HG03378 (cell line): Measurements from ENCODE around the gene TNP2.
A peak's percentile ranks its signal among the peaks of the same experiment; 100 is the strongest.

ENCODE experiments used
- ATAC-seq: cut with Tn5 transposase; IDR thresholded peaks from one replicate; pipeline ENCODE4 v1.9.1; 2021; ENCODE audit warnings: mild to moderate bottlenecking, moderate library complexity; ENCODE audit not compliant: unreplicated experiment

The TNP2 gene

GRCh38 chr16:11268921-11269375 lies at the start of gene TNP2:
Gene TNP2 (minus strand): TSS chr16:11269325. CDS start chr16:11269262, 63 bp downstream.
- ATAC-seq, result no peak

DNA sequence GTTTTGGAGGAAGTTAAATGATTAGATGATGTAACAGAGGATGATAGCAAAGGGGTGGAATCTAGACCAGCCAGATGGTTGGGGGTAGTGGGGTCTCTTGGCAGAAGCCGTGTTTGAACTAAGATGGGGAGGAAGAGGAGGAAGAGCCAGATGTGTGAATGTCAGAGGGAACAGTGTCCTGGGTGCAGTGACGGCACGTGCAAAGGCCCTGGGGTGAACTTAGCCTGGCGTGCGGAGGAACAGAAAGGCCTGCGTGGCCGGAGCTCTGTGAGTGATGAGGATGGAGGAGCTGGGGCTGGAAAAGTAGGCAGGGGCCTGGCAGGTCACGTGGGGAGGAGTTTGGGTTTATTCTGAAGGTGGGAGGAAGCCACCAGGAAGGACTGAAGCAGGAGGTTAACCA lies 49.7 kb upstream of the TNP2 start:
- ATAC-seq, result no peak

GRCh38 chr16:11316331-11317015 lies 47.3 kb upstream of the TNP2 start:
- no peak for ATAC-seq

DNA sequence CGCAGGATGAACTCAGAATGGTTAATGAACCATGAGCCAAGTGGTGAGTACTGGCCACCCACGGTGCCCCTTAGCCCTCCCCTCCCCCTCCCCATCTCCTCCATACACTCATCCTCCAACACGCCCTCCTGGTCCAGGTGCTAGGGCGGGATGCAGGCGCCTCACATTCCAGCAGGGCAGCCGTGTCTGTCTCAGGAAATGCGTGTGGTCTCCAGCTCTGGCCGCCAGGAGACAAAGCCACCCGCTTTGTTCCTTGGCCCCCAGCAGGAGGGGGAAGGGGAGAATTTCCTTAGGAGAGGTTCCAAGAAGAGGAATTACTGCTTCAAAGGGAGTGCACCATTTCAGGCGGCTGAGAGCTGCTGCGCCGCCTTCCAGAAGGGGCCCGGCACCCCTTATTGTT lies 46.4 kb upstream of the TNP2 start:
- no peak for ATAC-seq

DNA sequence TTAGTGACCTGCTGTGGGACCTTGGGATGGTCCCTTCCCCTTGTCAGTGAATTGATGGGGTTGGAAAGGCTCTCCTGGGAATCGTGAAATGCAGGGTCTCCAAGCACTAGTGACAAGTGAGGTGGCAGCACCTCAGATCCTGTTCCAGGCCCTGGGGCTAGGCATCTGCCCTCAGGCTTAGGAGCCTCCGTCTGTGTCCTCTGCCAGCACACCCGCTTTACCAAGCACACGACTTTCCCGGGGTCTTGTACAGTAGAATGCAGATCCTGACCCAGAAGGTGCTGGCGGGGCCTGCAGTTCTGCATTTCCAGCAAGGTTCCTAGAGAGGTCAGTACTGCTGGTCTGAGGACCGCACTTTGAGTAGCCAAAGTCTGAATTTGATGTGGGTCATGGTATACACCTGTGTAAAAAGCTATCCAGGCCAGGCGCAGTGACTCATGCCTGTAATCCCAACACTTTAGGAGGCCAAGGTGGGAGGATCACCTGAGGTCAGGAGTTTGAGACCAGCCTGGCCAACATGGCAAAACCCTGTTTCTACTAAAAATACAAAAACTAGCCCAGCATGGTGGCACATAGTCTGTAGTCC lies 45.3 kb upstream of the TNP2 start:
- ATAC-seq, result no peak

DNA sequence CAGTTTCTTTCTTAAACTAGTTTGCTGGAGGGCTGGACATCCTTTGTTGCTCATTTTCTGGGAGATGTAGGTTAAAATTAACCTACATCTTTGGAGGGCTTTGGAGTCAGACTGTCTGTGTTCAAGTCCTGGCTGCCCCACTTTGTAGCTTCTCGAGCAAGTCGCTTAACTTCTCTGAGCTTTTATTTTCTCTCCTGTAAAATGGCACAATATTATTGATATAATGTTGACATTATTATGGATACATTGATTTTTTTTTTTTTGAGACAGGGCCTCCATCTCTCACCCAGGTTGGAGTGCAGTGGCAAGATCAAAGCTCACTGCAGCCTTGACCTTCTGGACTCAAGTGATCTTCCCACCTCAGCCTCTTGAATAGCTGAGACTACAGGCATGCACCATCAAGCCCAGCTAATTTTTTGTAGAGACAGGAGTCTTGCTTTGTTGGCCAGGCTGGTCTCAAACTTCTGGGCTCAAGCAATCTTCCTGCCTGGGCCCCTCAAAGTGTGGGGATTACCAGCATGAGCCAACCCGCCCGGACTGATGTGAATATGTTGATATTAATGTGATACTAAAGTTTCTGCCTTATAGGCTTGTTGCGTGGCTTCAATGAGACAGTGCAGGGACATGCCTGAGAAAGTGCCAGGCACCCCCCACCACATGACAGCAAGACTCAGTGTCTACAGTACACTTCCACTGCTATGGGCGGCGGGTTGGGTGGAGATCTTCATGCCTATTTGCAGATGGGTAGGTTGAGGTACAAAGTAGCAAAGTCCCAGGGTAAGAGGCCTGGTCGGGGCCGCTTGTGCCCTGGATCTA lies 44.6 kb upstream of the TNP2 start:
- no peak for ATAC-seq

- no peak for ATAC-seq
Observed at GRCh38 chr16:11312718-11313492, 43.8 kb upstream of the TNP2 start.

GRCh38 chr16:11310997-11311561 lies 42.0 kb upstream of the TNP2 start:
- ATAC-seq, result no peak

DNA sequence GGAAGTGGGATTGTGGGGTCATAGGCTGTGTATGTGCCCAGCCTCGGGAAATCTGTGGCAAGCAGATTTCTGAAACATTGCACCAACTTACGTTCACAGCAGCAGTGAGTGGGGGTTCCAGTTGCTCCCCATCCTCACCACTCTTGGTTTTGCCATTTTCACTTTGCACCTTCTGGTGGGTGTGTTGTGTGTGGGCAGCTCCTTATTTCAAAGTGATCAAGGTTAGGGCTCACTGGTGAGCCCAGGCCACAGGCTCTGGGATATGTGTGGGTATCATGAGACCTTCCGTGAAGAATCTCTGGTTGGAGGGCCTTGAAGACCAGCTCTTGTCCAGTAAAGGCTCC lies 41.5 kb upstream of the TNP2 start:
- no peak for ATAC-seq

- ATAC-seq, result peak; percentile 46
Observed at GRCh38 chr16:11309895-11310633, 40.9 kb upstream of the TNP2 start.

DNA sequence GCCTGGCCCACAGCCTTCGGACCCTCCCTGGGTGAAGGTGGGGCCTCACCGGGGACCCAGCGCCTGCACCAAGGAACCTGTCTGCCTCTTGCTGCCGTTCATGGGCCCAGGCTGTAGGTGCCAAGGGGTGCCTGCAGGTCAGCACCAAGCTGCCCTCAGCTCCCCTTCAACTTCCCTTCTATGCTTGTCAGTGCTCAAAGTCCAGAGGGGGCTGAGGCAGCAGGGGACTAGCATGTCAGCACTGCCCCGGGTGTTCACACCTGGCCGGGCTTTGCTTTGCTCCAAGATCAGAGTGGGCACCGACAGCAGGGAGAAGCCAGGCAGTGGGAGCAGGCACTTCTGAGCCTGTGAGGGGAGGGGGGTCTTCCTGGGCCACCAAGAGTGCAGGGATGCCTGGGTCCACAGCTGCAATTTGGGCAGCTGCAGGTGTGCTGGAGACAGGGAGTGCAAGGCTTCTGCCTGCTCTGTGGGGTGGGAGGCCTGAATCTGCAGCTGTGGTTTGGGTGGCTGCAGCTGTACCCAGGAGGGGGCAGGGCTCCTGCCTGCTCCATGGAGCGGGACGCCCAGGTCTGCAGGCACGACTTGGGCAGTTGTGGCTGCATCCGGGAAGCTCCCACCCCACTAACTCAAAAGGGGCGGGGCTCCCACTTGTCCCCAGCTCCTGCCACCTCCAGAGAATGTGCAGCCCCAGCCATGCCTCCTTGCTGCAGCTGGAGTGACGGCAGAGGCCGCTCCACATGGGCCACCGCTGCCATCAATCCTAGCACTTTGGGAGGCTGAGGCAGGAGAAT lies 39.6 kb upstream of the TNP2 start:
- no peak for ATAC-seq

GRCh38 chr16:11307639-11308492 lies 38.7 kb upstream of the TNP2 start:
- no peak for ATAC-seq

- no peak for ATAC-seq
Observed at GRCh38 chr16:11306997-11307638, 38.0 kb upstream of the TNP2 start.

DNA sequence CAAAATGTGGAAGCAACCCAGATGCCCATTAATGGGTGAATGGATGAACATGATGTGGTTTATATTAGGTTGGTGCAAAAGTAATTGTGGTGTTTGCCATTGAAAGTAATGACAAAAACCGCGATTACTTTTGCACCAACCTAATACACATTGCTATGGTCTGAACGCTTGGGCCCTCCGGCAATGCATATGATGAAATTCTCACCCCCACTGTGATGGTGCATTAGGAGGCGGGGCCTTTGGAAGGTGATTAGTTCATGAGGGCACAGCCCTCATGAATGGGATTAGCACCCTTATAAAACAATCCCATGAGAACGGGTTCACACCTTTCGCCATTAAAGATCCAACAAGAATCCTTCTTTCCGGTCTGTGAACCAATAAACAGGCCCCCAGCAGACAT lies 37.3 kb upstream of the TNP2 start:
- ATAC-seq, result no peak

DNA sequence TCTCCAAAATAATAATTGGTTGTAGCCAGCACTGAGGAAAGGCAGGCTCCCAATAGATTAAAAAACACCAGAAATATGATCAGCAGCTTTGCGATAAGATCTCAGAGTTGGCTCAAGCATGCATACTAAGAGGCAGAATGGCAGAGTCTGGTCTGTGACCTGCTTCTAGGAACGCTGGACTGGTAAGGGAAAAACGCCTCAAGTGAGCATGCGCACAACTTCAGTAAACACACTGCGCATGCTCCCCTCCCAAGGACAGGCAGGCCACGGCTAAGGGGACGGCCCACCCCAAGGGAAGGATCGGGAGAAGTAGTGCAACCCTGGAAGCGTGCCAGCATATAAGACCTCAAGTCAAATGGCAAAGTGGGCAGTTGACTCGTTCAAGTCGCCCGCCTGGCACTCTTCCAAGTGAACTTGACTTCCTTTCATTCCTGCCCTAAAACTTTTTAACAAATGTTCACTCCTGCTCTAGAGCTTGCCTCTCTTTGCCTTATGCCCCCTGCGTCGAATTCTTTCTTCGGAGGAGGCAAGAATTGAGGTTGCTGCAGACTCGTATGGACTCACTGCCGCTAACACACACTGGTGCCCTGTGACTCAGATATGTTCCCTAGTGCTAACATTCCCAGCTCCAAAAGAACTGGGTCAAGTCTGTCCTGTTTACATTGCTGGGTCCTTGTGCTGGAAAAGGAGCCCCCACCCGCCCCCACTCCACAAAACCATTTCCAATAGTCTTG lies 34.4 kb upstream of the TNP2 start:
- no peak for ATAC-seq

DNA sequence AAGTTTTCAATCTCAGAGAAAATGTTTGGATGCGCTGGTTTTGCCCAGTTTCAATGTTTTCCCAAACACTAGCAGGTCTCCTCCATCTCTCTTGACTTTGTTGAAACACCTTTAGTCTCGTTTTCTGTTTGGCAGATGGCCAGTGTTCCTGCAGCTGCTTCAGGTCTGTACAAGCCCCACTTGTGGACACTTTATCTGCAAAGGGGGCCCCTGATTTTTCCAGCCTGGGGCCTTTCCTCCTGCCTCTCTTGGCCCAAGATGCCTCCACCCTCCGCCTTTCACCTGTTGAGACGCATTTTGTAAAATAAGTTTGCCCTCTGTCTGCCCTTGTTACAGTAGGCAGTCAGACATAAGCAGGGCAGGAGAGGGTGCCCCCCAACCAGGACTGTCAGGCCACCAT lies 33.9 kb upstream of the TNP2 start:
- no peak for ATAC-seq
